A172 (cell line): ENCODE results near the gene SNAP91. TPM values are rescaled to one million over a fixed set of nuclear protein-coding genes. Genes with fewer than 3 reads are reported as not detected.
"Not testable (repeated sequence)": the region's sequence is repeated elsewhere in the genome, so short reads cannot be mapped to it uniquely, and the experiment has no call there.

Experiments used
- DNase-seq: peaks from one replicate; pipeline ENCODE4 v3.0.0-alpha.2; 2015; ENCODE audit warnings: low spot score
- total RNA-seq: library from RNA; depleted of rRNA; stranded (reverse); fragments of >200 nt; shearing (Covaris generic); gene quantifications from 2 replicates; pipeline ENCODE4 v1.2.3, GENCODE V29; 2014

Gene SNAP91
- total RNA-seq, 1 experiment from 2014 or later = not detected

DNA sequence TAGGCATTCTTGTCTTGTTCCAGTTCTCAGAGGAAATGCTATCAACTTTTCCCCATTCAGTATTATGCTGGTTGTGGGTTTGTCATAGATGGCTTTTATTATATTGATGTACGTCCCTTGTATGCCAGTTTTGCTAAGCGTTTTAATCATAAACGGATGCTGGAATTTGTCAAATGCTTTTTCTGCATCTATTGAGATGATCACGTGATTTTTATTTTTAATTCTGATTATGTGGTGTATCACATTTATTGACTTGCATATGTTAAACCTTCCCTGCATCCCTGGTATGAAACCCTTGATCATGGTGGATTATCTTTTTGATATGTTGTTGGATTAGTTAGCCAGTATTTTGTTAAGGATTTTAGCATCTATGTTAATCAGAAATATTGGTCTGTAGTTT lies 79.0 kb downstream of the SNAP91 start:
- DNase-seq = not testable (repeated sequence)

DNA sequence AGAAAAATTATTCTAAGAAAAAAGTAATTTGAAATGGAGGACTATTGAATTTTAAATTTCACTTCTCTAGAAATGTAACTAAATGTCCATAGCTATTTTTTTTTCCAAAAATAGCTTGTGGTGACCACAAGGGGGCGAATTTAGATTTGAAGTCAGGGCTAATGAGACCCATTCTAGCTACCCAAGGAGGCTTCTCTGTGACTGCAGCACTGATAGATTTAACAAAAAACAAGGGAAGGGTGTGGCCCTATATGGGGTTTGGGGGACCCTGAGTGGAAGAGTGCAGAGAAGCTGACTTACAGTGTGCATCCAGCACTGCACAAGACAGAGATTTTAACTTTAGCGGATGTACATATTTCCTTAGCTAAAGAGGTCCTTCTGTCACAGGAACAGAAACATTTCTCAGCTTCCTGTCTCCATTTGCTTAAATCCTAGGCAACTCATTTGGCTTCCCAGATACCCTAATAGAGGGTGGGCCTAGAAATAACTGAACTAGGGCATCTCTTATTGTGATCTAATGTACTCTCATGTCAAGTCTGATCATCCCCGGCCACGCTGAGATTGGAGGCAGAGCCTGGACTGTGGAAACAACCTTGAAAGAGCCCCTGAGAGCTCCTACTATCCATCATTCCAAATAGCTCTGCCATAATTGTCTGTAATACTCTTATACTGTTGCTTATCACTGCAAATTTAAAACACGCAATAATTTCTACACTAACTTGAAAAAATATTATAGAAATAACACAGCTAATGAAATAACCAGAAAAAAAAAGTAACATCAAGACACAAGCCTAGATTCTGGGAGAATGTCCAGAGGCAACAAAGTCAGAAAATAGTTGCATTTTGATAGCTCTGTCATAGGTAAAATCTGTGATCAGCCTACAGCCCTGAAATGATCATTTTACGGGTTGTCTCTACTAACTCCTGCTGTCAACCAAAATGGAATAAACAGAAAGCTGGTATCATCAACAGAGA lies 93.6 kb downstream of the SNAP91 start:
- DNase-seq = peak; percentile 20

- DNase-seq = no peak
Observed at GRCh38 chr6:83613378-83613777, 95.5 kb downstream of the SNAP91 start.

DNA sequence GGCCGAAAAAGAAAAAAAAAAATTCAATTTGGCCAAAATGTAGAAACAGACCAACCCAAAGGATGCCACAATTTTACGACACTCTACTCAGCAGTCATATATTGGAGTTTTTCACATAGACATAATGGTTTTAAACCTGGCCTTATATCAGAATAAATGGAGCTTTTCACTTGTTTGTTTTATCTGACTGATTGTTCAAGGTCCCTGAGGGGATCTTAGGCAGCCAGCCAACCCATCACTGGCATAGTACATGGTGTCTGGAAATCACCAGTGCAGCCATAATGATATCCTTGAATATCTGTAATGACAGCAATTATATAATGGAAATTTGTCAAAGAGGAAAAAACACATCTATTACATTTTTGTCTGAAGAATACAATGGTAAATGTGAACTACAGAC lies 99.7 kb downstream of the SNAP91 start:
- DNase-seq = no peak

DNA sequence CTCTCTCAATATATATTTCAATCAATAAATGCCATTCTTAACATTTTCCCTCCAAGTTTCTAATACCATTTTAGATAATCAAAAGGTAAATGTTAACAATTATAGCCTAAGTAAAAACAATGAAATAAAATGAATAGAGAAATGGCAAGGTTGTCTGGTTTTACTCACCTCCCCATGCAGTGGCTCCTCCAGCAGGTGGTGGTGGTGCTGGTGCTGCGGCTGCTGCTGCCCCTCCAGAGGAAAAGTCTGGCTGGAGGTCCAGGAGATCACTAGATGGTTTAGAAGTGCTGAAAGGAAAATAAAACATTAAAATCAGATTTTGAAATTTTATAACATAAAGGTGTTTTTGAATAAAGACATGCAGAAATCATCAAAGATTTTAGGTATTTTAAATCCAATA lies 103.4 kb downstream of the SNAP91 start:
- DNase-seq = no peak

DNA sequence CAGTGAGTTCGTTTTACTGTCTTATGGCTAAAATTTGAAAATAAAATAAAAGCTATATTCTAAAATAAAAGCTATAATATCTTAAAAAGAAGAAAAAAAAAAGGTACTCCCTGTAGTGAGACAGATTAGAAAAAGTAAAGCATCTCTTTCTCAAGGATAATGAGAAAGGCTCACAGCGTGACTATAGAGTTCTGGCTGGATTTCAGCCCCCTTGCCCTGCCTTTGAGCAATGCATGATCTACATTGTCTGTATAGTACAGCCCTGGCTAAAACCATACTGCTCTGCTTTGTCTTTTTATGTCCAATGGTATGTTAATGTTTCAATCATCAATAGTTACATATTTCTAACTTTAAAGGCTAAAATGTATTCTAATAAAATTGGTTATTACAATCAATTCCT lies 105.3 kb downstream of the SNAP91 start:
- no peak for DNase-seq

DNA sequence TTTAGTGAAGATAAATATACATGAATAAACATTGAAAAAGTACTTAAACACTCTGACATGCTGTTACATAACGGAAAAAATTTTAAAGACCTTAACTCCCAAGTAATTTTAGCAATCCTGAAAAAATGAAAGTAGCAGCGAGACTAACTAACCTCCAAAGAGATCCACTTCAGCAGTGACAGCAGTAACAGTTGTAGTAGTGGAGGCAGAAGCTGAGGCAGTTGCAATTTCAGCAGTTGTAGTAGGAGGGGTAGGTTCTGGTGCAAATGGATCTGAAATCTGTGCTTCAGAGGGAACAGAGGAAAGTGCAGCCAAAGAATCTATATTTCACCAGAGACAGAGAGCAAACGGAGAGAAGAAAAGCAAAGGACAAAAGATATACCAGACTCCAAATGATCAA lies 107.8 kb downstream of the SNAP91 start:
- no peak for DNase-seq

- DNase-seq = no peak
Observed at GRCh38 chr6:83600459-83600858, 108.4 kb downstream of the SNAP91 start.

GRCh38 chr6:83597511-83597910 lies 111.4 kb downstream of the SNAP91 start:
- no peak for DNase-seq

- no peak for DNase-seq
Observed at GRCh38 chr6:83597051-83597450, 111.8 kb downstream of the SNAP91 start.

GRCh38 chr6:83594941-83595340 lies 114.0 kb downstream of the SNAP91 start:
- DNase-seq = no peak

- DNase-seq = no peak
Observed at GRCh38 chr6:83593395-83593785, 115.5 kb downstream of the SNAP91 start.

DNA sequence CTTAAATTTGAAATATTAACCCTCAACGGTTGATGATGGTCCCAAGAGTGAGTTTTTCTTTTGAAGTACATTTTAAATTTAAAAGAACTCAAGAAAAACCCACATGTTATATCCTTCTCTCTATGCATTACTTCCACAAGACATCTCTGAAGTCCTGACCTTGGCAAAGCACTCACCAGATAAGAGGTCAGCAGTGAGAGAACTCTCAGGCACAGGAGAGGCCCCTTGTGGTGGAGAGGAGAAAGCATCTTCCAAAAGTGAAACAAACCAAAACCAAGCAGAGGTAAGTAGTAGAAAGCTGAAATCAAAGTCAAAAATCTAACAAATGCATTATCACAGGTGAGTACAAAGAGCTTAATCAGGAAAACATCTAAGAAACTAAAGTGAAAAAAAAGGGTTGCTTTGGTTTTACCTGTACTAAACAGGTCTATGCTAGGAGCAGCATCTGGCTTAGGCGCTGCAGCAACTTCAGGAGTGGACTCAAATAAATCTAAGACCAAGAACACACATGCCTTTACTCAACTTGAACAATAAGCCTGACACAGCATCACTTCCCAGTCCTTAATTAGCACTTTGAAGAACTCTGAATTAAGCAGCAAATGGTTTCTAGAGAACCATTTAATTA lies 116.0 kb downstream of the SNAP91 start:
- peak; percentile 33 for DNase-seq

DNA sequence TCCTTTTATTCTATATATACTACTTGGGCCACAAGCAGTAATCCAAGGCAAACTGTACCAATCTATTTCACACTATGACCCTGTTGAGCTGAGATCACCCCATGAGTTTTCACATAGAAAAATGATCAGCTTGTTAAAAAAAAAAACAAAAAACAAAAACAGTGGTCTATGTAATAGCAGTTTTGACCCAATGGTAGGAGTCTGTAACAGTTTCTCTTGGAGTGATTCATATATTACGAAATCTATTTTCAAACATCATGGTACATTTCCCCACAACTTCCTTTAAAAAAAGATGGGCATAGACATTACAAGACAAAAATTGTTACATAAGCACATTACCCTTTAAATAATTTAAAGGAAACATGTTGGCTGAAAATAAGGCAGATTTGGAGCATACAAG lies 118.5 kb downstream of the SNAP91 start:
- no peak for DNase-seq

DNA sequence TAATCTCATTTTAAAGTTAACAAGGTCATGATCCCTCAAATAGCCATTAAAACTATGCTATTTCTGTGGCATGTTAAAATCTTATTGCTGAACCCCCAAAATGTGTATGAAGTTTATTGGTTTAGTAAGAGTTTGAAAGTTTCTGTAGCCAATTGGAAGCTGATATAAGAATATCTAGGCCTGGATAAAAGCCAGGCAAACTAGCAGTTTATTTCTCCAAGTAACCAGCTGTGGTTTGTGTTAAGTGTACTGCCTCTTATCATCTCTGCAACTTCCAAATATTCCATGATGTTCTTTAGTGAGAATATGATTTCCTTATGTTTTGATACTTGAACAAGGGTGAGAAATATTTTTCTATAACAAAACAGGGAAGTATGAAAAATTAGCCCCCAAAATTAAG lies 119.8 kb downstream of the SNAP91 start:
- no peak for DNase-seq

DNA sequence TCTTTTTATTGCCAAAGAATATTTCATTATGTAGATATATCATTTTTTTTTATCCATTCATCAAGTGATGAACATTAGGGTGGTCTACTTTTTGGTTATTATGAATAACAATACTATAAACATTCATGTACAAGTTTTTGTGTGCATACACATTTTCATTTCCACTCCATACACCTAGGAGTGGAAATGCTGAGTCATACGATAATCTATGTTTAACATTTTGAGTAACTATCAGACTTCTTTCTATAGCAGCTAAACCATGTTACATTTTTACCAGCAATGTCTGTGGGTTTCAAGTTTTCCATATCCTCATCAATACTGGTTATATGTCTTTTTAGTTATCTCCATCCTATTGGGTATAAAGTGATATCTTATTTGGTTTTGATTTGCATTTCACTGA lies 130.8 kb downstream of the SNAP91 start:
- no peak for DNase-seq

DNA sequence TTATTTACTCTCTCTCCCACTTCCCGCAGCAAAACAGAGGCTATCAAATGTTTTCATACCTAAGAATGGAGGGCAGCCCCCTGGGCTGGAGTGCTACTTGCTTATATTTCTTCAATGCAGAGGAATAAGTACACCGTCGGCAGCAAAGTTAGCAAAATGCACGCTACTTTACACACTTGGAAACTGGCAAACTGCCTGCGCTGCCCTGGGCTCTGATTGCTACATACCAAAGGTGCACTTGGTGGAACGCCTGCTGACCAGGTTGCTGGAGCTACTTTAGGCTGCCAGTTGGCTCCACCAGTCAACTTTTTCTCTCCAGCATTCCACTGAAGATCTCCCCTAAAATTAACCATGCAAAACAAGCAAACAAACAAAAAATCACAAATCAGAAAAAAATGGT lies 134.1 kb downstream of the SNAP91 start:
- no peak for DNase-seq

- peak; percentile 8 for DNase-seq
Observed at GRCh38 chr6:83571663-83572185, 137.2 kb downstream of the SNAP91 start.

GRCh38 chr6:83558975-83559374 lies 149.9 kb downstream of the SNAP91 start:
- DNase-seq = no peak

- no peak for DNase-seq
Observed at GRCh38 chr6:83556871-83557270, 152.0 kb downstream of the SNAP91 start.

- not testable (repeated sequence) for DNase-seq
Observed at GRCh38 chr6:83551748-83552147, 157.2 kb downstream of the SNAP91 start.

- not testable (repeated sequence) for DNase-seq
Observed at GRCh38 chr6:83550482-83550881, 158.4 kb downstream of the SNAP91 start.

DNA sequence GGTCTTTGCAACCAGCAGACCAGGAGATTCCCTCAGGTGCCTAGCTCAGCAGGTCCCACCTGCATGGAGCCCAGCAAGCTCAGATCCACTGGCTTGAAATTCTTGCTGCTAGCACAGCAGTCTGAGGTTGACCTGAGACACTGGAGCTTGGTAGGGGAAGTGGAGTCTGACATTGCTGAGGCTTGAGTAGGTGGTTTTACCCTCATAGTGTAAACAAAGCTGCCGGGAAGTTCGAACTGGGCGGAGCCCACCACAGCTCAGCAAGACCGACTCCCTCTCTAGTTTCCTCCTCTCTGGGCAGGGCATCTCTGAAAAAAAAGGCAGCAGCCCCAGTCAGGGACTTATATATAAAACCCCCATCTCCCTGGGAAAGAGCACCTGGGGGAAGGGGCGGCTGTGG lies 162.3 kb downstream of the SNAP91 start:
- DNase-seq = no peak
